ENCODE data around the gene LY6G5C.

- TF ChIP-seq, protein P1, sequence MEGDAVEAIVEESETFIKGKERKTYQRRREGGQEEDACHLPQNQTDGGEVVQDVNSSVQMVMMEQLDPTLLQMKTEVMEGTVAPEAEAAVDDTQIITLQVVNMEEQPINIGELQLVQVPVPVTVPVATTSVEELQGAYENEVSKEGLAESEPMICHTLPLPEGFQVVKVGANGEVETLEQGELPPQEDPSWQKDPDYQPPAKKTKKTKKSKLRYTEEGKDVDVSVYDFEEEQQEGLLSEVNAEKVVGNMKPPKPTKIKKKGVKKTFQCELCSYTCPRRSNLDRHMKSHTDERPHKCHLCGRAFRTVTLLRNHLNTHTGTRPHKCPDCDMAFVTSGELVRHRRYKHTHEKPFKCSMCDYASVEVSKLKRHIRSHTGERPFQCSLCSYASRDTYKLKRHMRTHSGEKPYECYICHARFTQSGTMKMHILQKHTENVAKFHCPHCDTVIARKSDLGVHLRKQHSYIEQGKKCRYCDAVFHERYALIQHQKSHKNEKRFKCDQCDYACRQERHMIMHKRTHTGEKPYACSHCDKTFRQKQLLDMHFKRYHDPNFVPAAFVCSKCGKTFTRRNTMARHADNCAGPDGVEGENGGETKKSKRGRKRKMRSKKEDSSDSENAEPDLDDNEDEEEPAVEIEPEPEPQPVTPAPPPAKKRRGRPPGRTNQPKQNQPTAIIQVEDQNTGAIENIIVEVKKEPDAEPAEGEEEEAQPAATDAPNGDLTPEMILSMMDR (IDR thresholded peaks at IDR 0.05) = no peak
- TF ChIP-seq POLR2A (IDR thresholded peaks at IDR 0.05) = no peak
Measured at GRCh38 chr6:31710523-31711219, 29.8 kb upstream of the LY6G5C start.
